Thyroid gland (tissue), 4 donors: ENCODE data around the gene MPPED1. TPM values are rescaled to one million over a fixed set of nuclear protein-coding genes. Genes with fewer than 3 reads are reported as not detected.

Source experiments
- DNase-seq, 2 donors: peaks; one replicate each; pipeline ENCODE4 v3.0.0-alpha.2; 2019
- H3K27ac ChIP-seq, 3 donors: fragments of 200-600 bp; sonication (generic); 1 replicate in 2 of 3; 2 replicates in 1 of 3; pipeline ENCODE4 v1.5.1; 2016 to 2019; ENCODE audit warnings: mild to moderate bottlenecking in 1 of 3, moderate library complexity in 1 of 3
- H3K27me3 ChIP-seq: fragments of 200-600 bp; sonication (generic); one replicate; pipeline ENCODE4 v1.5.1; 2019
- H3K36me3 ChIP-seq, 2 donors: fragments of 200-600 bp; sonication (generic); one replicate each; pipeline ENCODE4 v1.5.1; 2016 to 2019
- H3K4me1 ChIP-seq, 2 donors: fragments of 200-600 bp; sonication (generic); one replicate each; pipeline ENCODE4 v1.5.1; 2017 to 2019
- H3K4me3 ChIP-seq, 3 donors: fragments of 200-600 bp; sonication (generic); replicated peaks in 1 of 3; 1 replicate in 2 of 3; 2 replicates in 1 of 3; pipeline ENCODE4 v1.5.1; 2016; ENCODE audit warnings: mild to moderate bottlenecking in 1 of 3
- H3K9me3 ChIP-seq: fragments of 200-600 bp; sonication (generic); one replicate; pipeline ENCODE4 v1.5.1; 2017
- POLR2A ChIP-seq, 2 donors: fragments of 450-650 bp; IDR thresholded peaks; one replicate each; pipeline ENCODE4 v1.6.1; 2017; ENCODE audit warnings: antibody characterized with exemption in 2 of 2, mild to moderate bottlenecking in 2 of 2, moderate library complexity in 1 of 2
- WGBS, 2 donors: methylation state at CpG; one replicate each; pipeline ENCODE4 v1.1.5; 2017; 5-methylcytosine and 5-hydroxymethylcytosine counted together
- intact Hi-C: fragments of 100-400 bp; cut with DNase I; formaldehyde crosslinking; loops from one replicate; pipeline ENCODE4 v1.15.1; 2023
- total RNA-seq, 4 donors: library from RNA; depleted of rRNA; stranded (reverse); fragments of >200 nt; gene quantifications; one replicate each; pipeline ENCODE4 v1.2.3, GENCODE V29; 2016
- TF ChIP-seq, protein P1 (sequence below), 6 experiments: fragments of 200-600 bp in 3 of 6; fragments of 450-650 bp in 3 of 6; sonication (generic) in 3 of 6; IDR thresholded peaks; one replicate each; pipeline ENCODE4 v1.5.1; 2016 to 2019; ENCODE audit warnings: antibody characterized with exemption in 6 of 6, mild to moderate bottlenecking in 2 of 6, inconsistent platforms in 1 of 6, moderate library complexity in 1 of 6

Gene MPPED1
- total RNA-seq, 4 donors from 2014 or later = not detected

GRCh38 chr22:43388420-43388851 lies 23.4 kb upstream of the MPPED1 start:
- intact Hi-C loops = loop anchor here (5.0 kb wide), 1 partner anchor 1239 kb away; no protein-coding TSS in a partner anchor
- Histone ChIP-seq H3K4me1 (no peaks in the 10 kb centered on the region), H3K36me3 (no peaks in the 10 kb centered on the region), H3K27me3 (no peaks in the 10 kb centered on the region), H3K9me3 (no peaks in the 10 kb centered on the region), H3K27ac (no peak overlapping the region), H3K4me3 (no peak overlapping the region)
- peak; percentile 67 to 71 for DNase-seq
- WGBS, 2 donors = 13 to 19% methylated on average over 7 to 9 of the region's 17 CpGs
- TF ChIP-seq POLR2A (IDR thresholded peaks at IDR 0.05) = no peak
- TF ChIP-seq, protein P1, sequence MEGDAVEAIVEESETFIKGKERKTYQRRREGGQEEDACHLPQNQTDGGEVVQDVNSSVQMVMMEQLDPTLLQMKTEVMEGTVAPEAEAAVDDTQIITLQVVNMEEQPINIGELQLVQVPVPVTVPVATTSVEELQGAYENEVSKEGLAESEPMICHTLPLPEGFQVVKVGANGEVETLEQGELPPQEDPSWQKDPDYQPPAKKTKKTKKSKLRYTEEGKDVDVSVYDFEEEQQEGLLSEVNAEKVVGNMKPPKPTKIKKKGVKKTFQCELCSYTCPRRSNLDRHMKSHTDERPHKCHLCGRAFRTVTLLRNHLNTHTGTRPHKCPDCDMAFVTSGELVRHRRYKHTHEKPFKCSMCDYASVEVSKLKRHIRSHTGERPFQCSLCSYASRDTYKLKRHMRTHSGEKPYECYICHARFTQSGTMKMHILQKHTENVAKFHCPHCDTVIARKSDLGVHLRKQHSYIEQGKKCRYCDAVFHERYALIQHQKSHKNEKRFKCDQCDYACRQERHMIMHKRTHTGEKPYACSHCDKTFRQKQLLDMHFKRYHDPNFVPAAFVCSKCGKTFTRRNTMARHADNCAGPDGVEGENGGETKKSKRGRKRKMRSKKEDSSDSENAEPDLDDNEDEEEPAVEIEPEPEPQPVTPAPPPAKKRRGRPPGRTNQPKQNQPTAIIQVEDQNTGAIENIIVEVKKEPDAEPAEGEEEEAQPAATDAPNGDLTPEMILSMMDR (IDR thresholded peaks at IDR 0.05) = peak; percentile 64 to 99 (median 88)

GRCh38 chr22:43389227-43389836 lies 22.5 kb upstream of the MPPED1 start:
- DNase-seq = no peak
- Histone ChIP-seq H3K4me3 (no peak overlapping the region), H3K4me1 (no peaks in the 10 kb centered on the region), H3K9me3 (no peaks in the 10 kb centered on the region), H3K27ac (no peak overlapping the region), H3K27me3 (no peaks in the 10 kb centered on the region), H3K36me3 (no peaks in the 10 kb centered on the region)
- 76 to 89% methylated on average over 7 to 8 of the region's 8 CpGs for whole genome bisulfite sequencing, 2 donors
- TF ChIP-seq, protein P1 (IDR thresholded peaks at IDR 0.05) = no peak
- no peak for TF ChIP-seq POLR2A (IDR thresholded peaks at IDR 0.05)
- intact Hi-C loops = loop anchor here (5.0 kb wide), 1 partner anchor 1238 kb away; no protein-coding TSS in a partner anchor

DNA sequence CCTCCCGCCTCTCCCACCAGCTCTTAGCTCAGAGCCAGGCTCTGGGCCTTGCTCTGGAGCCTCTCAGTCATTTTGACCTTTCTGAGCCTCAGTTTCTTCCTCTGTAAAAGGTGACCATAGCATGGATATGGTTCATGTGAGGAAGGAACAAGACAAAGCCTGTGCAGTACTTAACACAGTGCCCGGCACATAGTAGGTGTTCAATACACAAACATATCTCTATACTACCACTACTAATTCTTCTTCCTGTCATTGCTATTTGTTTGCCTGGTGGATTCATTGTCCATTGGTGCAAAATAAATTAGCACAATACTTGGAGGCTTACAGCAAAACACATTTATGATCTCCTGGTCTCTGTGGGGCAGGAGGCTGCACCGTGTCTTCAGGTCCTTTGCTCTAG lies 21.6 kb upstream of the MPPED1 start:
- H3K27me3 ChIP-seq = no peaks in the 10 kb centered on the region
- 90 to 91% methylated on average over 3 of the region's 3 CpGs for WGBS, 2 donors
- H3K4me3 ChIP-seq = no peak overlapping the region
- DNase-seq = no peak
- no peak overlapping the region for H3K27ac ChIP-seq
- no peak for TF ChIP-seq POLR2A (IDR thresholded peaks at IDR 0.05)
- TF ChIP-seq, protein P1 (IDR thresholded peaks at IDR 0.05) = no peak
- no peaks in the 10 kb centered on the region for H3K4me1 ChIP-seq
- intact Hi-C loops = no loop called here
- no peaks in the 10 kb centered on the region for H3K9me3 ChIP-seq
- no peaks in the 10 kb centered on the region for H3K36me3 ChIP-seq

- Histone ChIP-seq H3K27me3 (no peaks in the 10 kb centered on the region), H3K4me3 (no peak overlapping the region), H3K36me3 (no peaks in the 10 kb centered on the region), H3K9me3 (no peaks in the 10 kb centered on the region), H3K4me1 (no peaks in the 10 kb centered on the region), H3K27ac (no peak overlapping the region)
- DNase-seq = no peak
- TF ChIP-seq, protein P1 (IDR thresholded peaks at IDR 0.05) = no peak
- no peak for TF ChIP-seq POLR2A (IDR thresholded peaks at IDR 0.05)
- 59 to 77% methylated on average over 2 to 4 of the region's 4 CpGs for WGBS, 2 donors
- intact Hi-C loops = no loop called here
Measured at GRCh38 chr22:43390872-43391271, 20.9 kb upstream of the MPPED1 start.

DNA sequence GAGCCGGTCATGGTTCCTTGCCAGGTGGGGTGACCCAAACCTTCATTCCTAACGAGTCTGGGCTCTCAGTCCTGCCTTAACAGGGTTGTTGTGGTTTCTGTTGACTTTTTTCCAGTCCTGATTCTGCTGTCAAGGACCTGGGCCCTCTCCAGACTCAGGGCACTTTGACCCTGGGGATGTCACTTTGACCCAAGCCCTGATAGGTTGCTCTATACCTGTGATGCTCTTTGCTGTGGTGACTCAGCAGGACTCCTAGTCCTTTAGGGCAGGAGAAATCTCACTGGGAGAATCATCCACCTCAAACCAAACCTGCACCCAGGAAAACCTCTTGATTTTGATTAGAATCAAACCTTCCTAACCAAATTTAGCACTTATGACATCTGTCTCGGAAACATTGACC lies 20.5 kb upstream of the MPPED1 start:
- intact Hi-C loops = no loop called here
- no peaks in the 10 kb centered on the region for H3K9me3 ChIP-seq
- H3K36me3 ChIP-seq = no peaks in the 10 kb centered on the region
- no peak for DNase-seq
- H3K4me3 ChIP-seq = no peak overlapping the region
- no peak overlapping the region for H3K27ac ChIP-seq
- H3K27me3 ChIP-seq = no peaks in the 10 kb centered on the region
- no peaks in the 10 kb centered on the region for H3K4me1 ChIP-seq
- 75 to 81% methylated on average over 3 of the region's 3 CpGs for WGBS, 2 donors
- TF ChIP-seq POLR2A (IDR thresholded peaks at IDR 0.05) = no peak
- TF ChIP-seq, protein P1 (IDR thresholded peaks at IDR 0.05) = no peak
